Neural cell (in vitro differentiated cells): ENCODE measurements around the gene AGO3. TPM values are rescaled to one million over a fixed set of nuclear protein-coding genes. Genes with fewer than 3 reads are reported as not detected.

Experiments
- H2AFZ ChIP-seq: fragments of 200-600, 300-800 bp; sonication (generic), shearing (Covaris generic); 2 replicates; pipeline ENCODE4 v1.6.0; 2014; ENCODE audit warnings: low read depth, mild to moderate bottlenecking, antibody characterized with exemption, low read length, moderate library complexity
- H3F3A ChIP-seq: fragments of 200-600 bp; shearing (Covaris generic); 2 replicates; pipeline ENCODE4 v1.6.1; 2016; ENCODE audit warnings: mild to moderate bottlenecking, moderate library complexity, mixed read lengths, antibody characterized with exemption, low read length; ENCODE audit not compliant: insufficient read depth, poor library complexity, severe bottlenecking
- H3K27ac ChIP-seq: fragments of 200-600, 300-800 bp; sonication (generic), shearing (Covaris generic); 2 replicates; pipeline ENCODE4 v1.5.1; 2014; ENCODE audit warnings: mild to moderate bottlenecking, low read length, moderate library complexity
- H3K27me3 ChIP-seq: fragments of 300-800, 200-600 bp; sonication (generic), shearing (Covaris generic); 2 replicates; pipeline ENCODE4 v1.6.0; 2014; ENCODE audit warnings: mild to moderate bottlenecking, low read depth, low read length, moderate library complexity; ENCODE audit not compliant: insufficient read depth
- H3K36me3 ChIP-seq: fragments of 300-800, 200-600 bp; sonication (generic), shearing (Covaris generic); 2 replicates; pipeline ENCODE4 v1.5.1; 2014; ENCODE audit warnings: mild to moderate bottlenecking, antibody characterized with exemption, low read length, moderate library complexity; ENCODE audit not compliant: insufficient read depth
- H3K4me2 ChIP-seq: fragments of 300-800, 200-600 bp; sonication (generic), shearing (Covaris generic); 2 replicates; pipeline ENCODE4 v1.6.0; 2014; ENCODE audit warnings: mild to moderate bottlenecking, low read length
- H3K4me3 ChIP-seq: fragments of 300-800, 200-600 bp; sonication (generic), shearing (Covaris generic); 2 replicates; pipeline ENCODE4 v1.5.1; 2014; ENCODE audit warnings: mild to moderate bottlenecking, low read length, moderate library complexity
- H3K79me2 ChIP-seq: fragments of 200-600 bp; shearing (Covaris generic); replicated peaks from 2 replicates; pipeline ENCODE4 v1.6.0; 2014; ENCODE audit warnings: mild to moderate bottlenecking, low read length, moderate library complexity; ENCODE audit not compliant: insufficient read depth
- H3K9ac ChIP-seq: fragments of 300-800, 200-600 bp; sonication (generic), shearing (Covaris generic); 2 replicates; pipeline ENCODE4 v1.6.1; 2016; ENCODE audit warnings: mild to moderate bottlenecking, low read length, mixed read lengths
- H3K9me2 ChIP-seq: fragments of 200-600 bp; shearing (Covaris generic); 2 replicates; pipeline ENCODE4 v1.6.1; 2016; ENCODE audit warnings: mild to moderate bottlenecking, low read length, mixed read lengths; ENCODE audit not compliant: insufficient read depth
- H3K9me3 ChIP-seq: fragments of 200-600, 300-800 bp; sonication (generic), shearing (Covaris generic); 2 replicates; pipeline ENCODE4 v1.6.1; 2016; ENCODE audit warnings: mild to moderate bottlenecking, mixed run types, low read length, moderate library complexity, mixed read lengths
- H4K20me1 ChIP-seq: fragments of 200-600 bp; shearing (Covaris generic); 2 replicates; pipeline ENCODE4 v1.6.1; 2016; ENCODE audit warnings: mild to moderate bottlenecking, mixed run types; ENCODE audit not compliant: insufficient read depth
- CTCF ChIP-seq: fragments of 450-650 bp; IDR thresholded peaks from 2 replicates; pipeline ENCODE4 v1.5.1; 2014; ENCODE audit warnings: antibody characterized with exemption, mild to moderate bottlenecking, moderate library complexity; ENCODE audit not compliant: poor library complexity, severe bottlenecking
- EP300 ChIP-seq: fragments of 450-650 bp; conservative IDR thresholded peaks from 2 replicates; pipeline ENCODE4 v1.6.1; 2014; ENCODE audit warnings: antibody characterized with exemption, mild to moderate bottlenecking, moderate library complexity; ENCODE audit not compliant: poor library complexity, severe bottlenecking
- EZH2 ChIP-seq: fragments of 200-600, 300-800 bp; shearing (Covaris generic), sonication (generic); IDR thresholded peaks from 2 replicates; pipeline ENCODE4 v1.6.1; 2014; ENCODE audit warnings: antibody characterized with exemption, low read length, borderline replicate concordance, mild to moderate bottlenecking; ENCODE audit not compliant: insufficient read depth, poor library complexity, severe bottlenecking
- MXI1 ChIP-seq: fragments of 450-650 bp; conservative IDR thresholded peaks from 2 replicates; pipeline ENCODE4 v1.6.1; 2014; ENCODE audit warnings: antibody characterized with exemption, mild to moderate bottlenecking; ENCODE audit not compliant: poor library complexity, severe bottlenecking
- POLR2AphosphoS5 ChIP-seq: IDR thresholded peaks from 2 replicates; pipeline ENCODE4 v1.6.1; 2012
- RAD21 ChIP-seq: fragments of 450-650 bp; conservative IDR thresholded peaks from 2 replicates; pipeline ENCODE4 v1.6.1; 2014; ENCODE audit warnings: antibody characterized with exemption, mild to moderate bottlenecking, moderate library complexity
- REST ChIP-seq: IDR thresholded peaks from 2 replicates; pipeline ENCODE4 v1.6.1; 2012; ENCODE audit warnings: borderline replicate concordance
- SMC3 ChIP-seq: fragments of 450-650 bp; conservative IDR thresholded peaks from 2 replicates; pipeline ENCODE4 v1.6.1; 2014; ENCODE audit warnings: antibody characterized with exemption, mild to moderate bottlenecking, moderate library complexity; ENCODE audit not compliant: poor library complexity
- TAF1 ChIP-seq: IDR thresholded peaks from 2 replicates; pipeline ENCODE4 v1.6.1; 2012; ENCODE audit warnings: low read depth
- polyA plus RNA-seq: library from polyadenylated mRNA; depleted of rRNA; stranded (reverse); fragments of >200 nt; gene quantifications from 2 replicates; pipeline ENCODE4 v1.2.3, GENCODE V29; 2014

The AGO3 gene
- polyA plus RNA-seq, 1 donor from 2014 or later, result 9.4 TPM

- Histone ChIP-seq H3F3A (no peaks in the 10 kb centered on the region), H3K27me3 (no peaks in the 10 kb centered on the region), H3K4me2 (no peak overlapping the region), H4K20me1 (no peaks in the 10 kb centered on the region), H3K4me3 (no peak overlapping the region), H2AFZ (no peak overlapping the region), H3K9me2 (no peaks in the 10 kb centered on the region), H3K79me2 (no peaks in the 10 kb centered on the region), H3K9me3 (no peaks in the 10 kb centered on the region), H3K27ac (no peak overlapping the region), H3K36me3 (no peaks in the 10 kb centered on the region), H3K9ac (no peak overlapping the region)
- TF ChIP-seq EZH2 (no peak), TAF1 (no peak), EP300 (no peak), REST (no peak), RAD21 (no peak), SMC3 (no peak), MXI1 (no peak), POLR2AphosphoS5 (no peak), CTCF (no peak)
Observed at GRCh38 chr1:36080236-36080635, 149.3 kb downstream of the AGO3 start.

GRCh38 chr1:36080801-36081200 is 149.9 kb downstream of the AGO3 start:
- Histone ChIP-seq H3K9me2 (no peaks in the 10 kb centered on the region), H2AFZ (no peak overlapping the region), H4K20me1 (no peaks in the 10 kb centered on the region), H3F3A (no peaks in the 10 kb centered on the region), H3K27me3 (no peaks in the 10 kb centered on the region), H3K9ac (no peak overlapping the region), H3K27ac (no peak overlapping the region), H3K4me2 (no peak overlapping the region), H3K4me3 (no peak overlapping the region), H3K9me3 (no peaks in the 10 kb centered on the region), H3K36me3 (no peaks in the 10 kb centered on the region), H3K79me2 (no peaks in the 10 kb centered on the region)
- no peak for TF ChIP-seq TAF1
- no peak for TF ChIP-seq MXI1
- no peak for TF ChIP-seq POLR2AphosphoS5
- TF ChIP-seq REST, result no peak
- no peak for TF ChIP-seq EZH2
- TF ChIP-seq SMC3, result no peak
- no peak for TF ChIP-seq CTCF
- no peak for TF ChIP-seq EP300
- TF ChIP-seq RAD21, result no peak
